Natural killer cell treated with Interleukin-12 subunit alpha and Interleukin-12 subunit beta and Interleukin-15 and Interleukin-18, amount 100 ng/mL, for 72 hours (primary cell): Measurements from ENCODE around the gene RAD23A. TPM values are rescaled to one million over a fixed set of nuclear protein-coding genes. Genes with fewer than 3 reads are reported as not detected.
A peak's percentile ranks its signal among the peaks of the same experiment; 100 is the strongest.
"Not testable (repeated sequence)": the region's sequence is repeated elsewhere in the genome, so short reads cannot be mapped to it uniquely, and the experiment has no call there.

ENCODE experiments used
- ATAC-seq, 2 donors: fragments of 150-1000 bp; cut with Tn5 transposase in 1 of 2; sonication (Bioruptor Pico), chemical (Tn5 transposase) in 1 of 2; 2 replicates each; pipeline ENCODE4 v1.10.0; 2021
- DNase-seq: peaks from one replicate; pipeline ENCODE4 v3.0.0; 2022; ENCODE audit warnings: low spot score
- H3K27ac Mint-ChIP-seq, 2 donors: 1 replicate in 1 of 2; 2 replicates in 1 of 2; pipeline ENCODE4 v1.8.0; 2022; ENCODE audit warnings: mixed read lengths in 2 of 2, mild to moderate bottlenecking in 1 of 2, moderate library complexity in 1 of 2
- H3K27me3 Mint-ChIP-seq, 2 donors: 1 replicate in 1 of 2; 2 replicates in 1 of 2; pipeline ENCODE4 v1.8.0; 2022; ENCODE audit warnings: mixed read lengths in 2 of 2
- H3K36me3 Mint-ChIP-seq: one replicate; pipeline ENCODE4 v1.8.0; 2022; ENCODE audit warnings: mixed read lengths
- H3K4me1 Mint-ChIP-seq, 2 donors: 1 replicate in 1 of 2; 2 replicates in 1 of 2; pipeline ENCODE4 v1.8.0; 2022; ENCODE audit warnings: low read depth in 2 of 2, mixed read lengths in 2 of 2, mild to moderate bottlenecking in 1 of 2
- H3K4me3 Mint-ChIP-seq: one replicate; pipeline ENCODE4 v1.8.0; 2022; ENCODE audit warnings: mixed read lengths
- H3K9me3 Mint-ChIP-seq: 2 replicates; pipeline ENCODE4 v1.8.0; 2022; ENCODE audit warnings: mixed read lengths
- total RNA-seq, 2 donors: library from RNA; stranded (reverse); gene quantifications; one replicate each; pipeline ENCODE4 v1.2.3, GENCODE V29; 2022

The RAD23A gene
- total RNA-seq, 2 donors from 2014 or later, result 112 to 148 TPM

GRCh38 chr19:12975221-12975741 lies 29.6 kb downstream of the RAD23A start:
- DNase-seq, result no peak
- peaks cover 7 to 9% of the 10 kb centered on the region in 2 donors for H3K27me3 Mint-ChIP-seq
- H3K36me3 Mint-ChIP-seq, result no peaks in the 10 kb centered on the region
- H3K9me3 Mint-ChIP-seq, result no peaks in the 10 kb centered on the region
- ATAC-seq, result no peak
- peaks cover 5% of the 10 kb centered on the region in 2 donors for H3K4me1 Mint-ChIP-seq
- H3K4me3 Mint-ChIP-seq, result no peak overlapping the region
- H3K27ac Mint-ChIP-seq, result no peak overlapping the region

- H3K27me3 Mint-ChIP-seq, H3K4me1 Mint-ChIP-seq, H3K4me3 Mint-ChIP-seq, H3K36me3 Mint-ChIP-seq, H3K9me3 Mint-ChIP-seq, DNase-seq, ATAC-seq, H3K27ac Mint-ChIP-seq: not testable (repeated sequence)
Measured at GRCh38 chr19:12976109-12976508, 30.4 kb downstream of the RAD23A start.

DNA sequence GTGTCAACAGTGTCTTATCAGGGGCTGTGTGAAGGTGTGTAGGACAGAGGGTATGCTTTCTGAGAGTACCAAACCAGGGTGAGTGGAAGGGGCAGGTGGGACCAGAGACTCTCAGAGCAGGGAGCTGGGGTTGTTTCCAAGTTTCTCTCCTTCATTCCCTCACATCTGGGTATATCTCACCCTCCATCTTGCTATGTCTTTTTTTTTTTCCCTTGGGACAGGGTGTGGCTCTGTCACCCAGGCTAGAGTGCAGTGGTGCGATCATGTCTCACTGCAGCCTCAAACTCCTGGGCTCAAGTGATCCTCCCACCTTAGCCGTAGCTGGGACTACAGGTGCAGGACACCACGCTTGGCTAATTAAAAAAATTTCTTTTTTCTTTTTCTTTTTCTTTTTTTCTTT lies 34.3 kb downstream of the RAD23A start:
- no peaks in the 10 kb centered on the region for H3K36me3 Mint-ChIP-seq
- H3K27me3 Mint-ChIP-seq, result peaks cover 7 to 10% of the 10 kb centered on the region in 2 donors
- ATAC-seq (no peak), DNase-seq (no peak)
- H3K27ac Mint-ChIP-seq, result no peak overlapping the region
- H3K9me3 Mint-ChIP-seq, result no peaks in the 10 kb centered on the region
- no peak overlapping the region for H3K4me3 Mint-ChIP-seq
- peaks cover 0 to 7% of the 10 kb centered on the region in 2 donors for H3K4me1 Mint-ChIP-seq

DNA sequence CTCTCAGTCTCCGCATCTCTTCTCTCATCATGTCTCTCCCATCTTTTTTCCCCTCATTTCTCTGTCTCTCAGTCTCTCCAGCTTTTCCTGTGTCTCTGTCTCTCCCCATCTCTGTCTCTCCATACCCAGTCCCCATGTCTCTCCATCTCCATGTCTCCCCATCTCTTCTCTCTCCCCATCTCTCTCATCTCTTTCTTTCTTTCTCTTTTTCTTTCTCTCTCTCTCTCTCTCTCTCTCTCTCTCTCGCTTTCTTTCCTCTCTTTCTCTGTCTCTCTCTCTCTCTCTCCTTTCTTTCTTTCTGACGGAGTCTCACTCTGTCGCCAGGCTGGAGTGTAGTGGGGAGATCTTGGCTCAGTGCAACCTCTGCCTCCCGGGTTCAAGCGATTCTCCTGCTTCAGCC lies 37.0 kb downstream of the RAD23A start:
- H3K9me3 Mint-ChIP-seq, result no peaks in the 10 kb centered on the region
- peaks cover 6 to 18% of the 10 kb centered on the region in 2 donors for H3K4me1 Mint-ChIP-seq
- H3K27ac Mint-ChIP-seq, result no peak overlapping the region

GRCh38 chr19:12983091-12983490 lies 37.4 kb downstream of the RAD23A start:
- Mint-ChIP-seq H3K9me3 (no peaks in the 10 kb centered on the region), H3K27ac (no peak overlapping the region), H3K4me1 (peaks cover 6 to 13% of the 10 kb centered on the region in 2 donors), H3K36me3 (no peaks in the 10 kb centered on the region), H3K4me3 (no peak overlapping the region), H3K27me3 (peaks cover 8 to 12% of the 10 kb centered on the region in 2 donors)
- ATAC-seq, result no peak
- DNase-seq, result no peak

More for the DNA sequence above, 37.0 kb downstream of the RAD23A start:
- peaks cover 12 to 15% of the 10 kb centered on the region in 2 donors for H3K27me3 Mint-ChIP-seq
- no peak overlapping the region for H3K4me3 Mint-ChIP-seq
- H3K36me3 Mint-ChIP-seq, result no peaks in the 10 kb centered on the region
- DNase-seq (no peak), ATAC-seq (no peak)

GRCh38 chr19:12983542-12984142 lies 38.0 kb downstream of the RAD23A start:
- Mint-ChIP-seq H3K9me3 (no peaks in the 10 kb centered on the region), H3K4me1 (peaks cover 6 to 13% of the 10 kb centered on the region in 2 donors), H3K4me3 (no peak overlapping the region), H3K27ac (no peak overlapping the region), H3K27me3 (peaks cover 7 to 11% of the 10 kb centered on the region in 2 donors), H3K36me3 (no peaks in the 10 kb centered on the region)
- peak; percentile 81 to 87 for ATAC-seq
- peak; percentile 81 for DNase-seq

GRCh38 chr19:12984143-12984627 lies 38.5 kb downstream of the RAD23A start:
- no peaks in the 10 kb centered on the region for H3K36me3 Mint-ChIP-seq
- H3K4me1 Mint-ChIP-seq, result peaks cover 6 to 13% of the 10 kb centered on the region in 2 donors
- H3K9me3 Mint-ChIP-seq, result no peaks in the 10 kb centered on the region
- DNase-seq (no peak), ATAC-seq (no peak)
- H3K4me3 Mint-ChIP-seq, result no peak overlapping the region
- peaks cover 7 to 11% of the 10 kb centered on the region in 2 donors for H3K27me3 Mint-ChIP-seq
- no peak overlapping the region for H3K27ac Mint-ChIP-seq

- no peaks in the 10 kb centered on the region for H3K9me3 Mint-ChIP-seq
- DNase-seq, result no peak
- H3K36me3 Mint-ChIP-seq, result no peaks in the 10 kb centered on the region
- no peak for ATAC-seq
- peak overlapping the region in 1 of 2 donors; percentile 45 for H3K27ac Mint-ChIP-seq
- H3K4me3 Mint-ChIP-seq, result peak overlapping the region; percentile 1
- peaks cover 7 to 11% of the 10 kb centered on the region in 2 donors for H3K27me3 Mint-ChIP-seq
- H3K4me1 Mint-ChIP-seq, result peaks cover 6 to 13% of the 10 kb centered on the region in 2 donors
Measured at GRCh38 chr19:12984683-12985048, 39.0 kb downstream of the RAD23A start.

DNA sequence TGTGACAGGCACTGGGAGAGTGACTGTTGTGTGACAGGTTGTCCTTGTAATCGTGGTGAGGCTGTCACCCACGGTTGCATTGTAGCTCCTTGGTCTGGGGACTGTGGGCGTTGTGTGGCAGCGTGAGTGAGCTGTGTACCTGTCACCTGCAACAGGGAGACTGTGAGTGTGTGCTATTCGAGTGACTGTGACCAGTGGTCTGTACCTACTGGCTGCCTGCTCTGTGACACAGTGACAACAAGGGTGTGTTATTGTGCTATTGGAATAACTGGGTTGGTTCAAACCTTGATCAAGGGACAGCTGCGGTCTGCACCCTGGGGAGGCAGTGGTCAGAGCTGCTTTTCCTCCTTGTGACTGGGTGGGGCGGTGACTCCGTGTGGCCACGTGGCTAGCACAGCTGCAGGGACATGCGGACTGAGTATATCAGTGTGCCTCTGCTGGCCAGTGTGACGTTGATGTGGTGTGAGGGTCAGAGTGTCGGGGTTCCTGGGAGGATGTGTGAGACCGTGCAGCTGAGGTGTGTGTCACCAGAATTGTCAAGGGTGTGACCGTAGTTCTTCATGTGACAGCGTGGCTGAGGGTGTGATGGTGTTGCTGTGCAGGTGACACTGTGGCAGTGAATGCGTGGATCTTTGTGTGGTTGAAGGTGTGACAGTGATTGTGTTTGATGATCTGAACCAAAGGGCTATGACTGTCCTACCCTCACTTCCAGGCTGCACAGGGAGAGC lies 39.6 kb downstream of the RAD23A start:
- Mint-ChIP-seq H3K27me3 (peaks cover 7 to 11% of the 10 kb centered on the region in 2 donors), H3K9me3 (no peaks in the 10 kb centered on the region), H3K4me3 (peak overlapping the region; percentile 1), H3K36me3 (no peaks in the 10 kb centered on the region), H3K27ac (peak overlapping the region in 1 of 2 donors; percentile 45), H3K4me1 (peaks cover 6 to 13% of the 10 kb centered on the region in 2 donors)
- ATAC-seq (peak; percentile 80 to 81), DNase-seq (no peak)

GRCh38 chr19:12986726-12987125 lies 41.1 kb downstream of the RAD23A start:
- Mint-ChIP-seq H3K4me3 (no peak overlapping the region), H3K27me3 (peaks cover 17 to 20% of the 10 kb centered on the region in 2 donors), H3K4me1 (peaks cover 10 to 13% of the 10 kb centered on the region in 2 donors), H3K9me3 (no peaks in the 10 kb centered on the region), H3K36me3 (no peaks in the 10 kb centered on the region), H3K27ac (no peak overlapping the region)
- ATAC-seq (no peak), DNase-seq (no peak)

GRCh38 chr19:12987190-12987589 lies 41.5 kb downstream of the RAD23A start:
- no peaks in the 10 kb centered on the region for H3K36me3 Mint-ChIP-seq
- peaks cover 17 to 20% of the 10 kb centered on the region in 2 donors for H3K27me3 Mint-ChIP-seq
- no peak for ATAC-seq
- H3K27ac Mint-ChIP-seq, result no peak overlapping the region
- no peak overlapping the region for H3K4me3 Mint-ChIP-seq
- DNase-seq, result no peak
- H3K9me3 Mint-ChIP-seq, result no peaks in the 10 kb centered on the region
- H3K4me1 Mint-ChIP-seq, result peaks cover 10 to 13% of the 10 kb centered on the region in 2 donors

GRCh38 chr19:12987781-12988180 lies 42.1 kb downstream of the RAD23A start:
- ATAC-seq, result no peak
- no peak overlapping the region for H3K4me3 Mint-ChIP-seq
- H3K27me3 Mint-ChIP-seq, result peaks cover 17 to 20% of the 10 kb centered on the region in 2 donors
- peaks cover 10 to 13% of the 10 kb centered on the region in 2 donors for H3K4me1 Mint-ChIP-seq
- no peak overlapping the region for H3K27ac Mint-ChIP-seq
- no peaks in the 10 kb centered on the region for H3K9me3 Mint-ChIP-seq
- H3K36me3 Mint-ChIP-seq, result no peaks in the 10 kb centered on the region
- peak; percentile 42 for DNase-seq

DNA sequence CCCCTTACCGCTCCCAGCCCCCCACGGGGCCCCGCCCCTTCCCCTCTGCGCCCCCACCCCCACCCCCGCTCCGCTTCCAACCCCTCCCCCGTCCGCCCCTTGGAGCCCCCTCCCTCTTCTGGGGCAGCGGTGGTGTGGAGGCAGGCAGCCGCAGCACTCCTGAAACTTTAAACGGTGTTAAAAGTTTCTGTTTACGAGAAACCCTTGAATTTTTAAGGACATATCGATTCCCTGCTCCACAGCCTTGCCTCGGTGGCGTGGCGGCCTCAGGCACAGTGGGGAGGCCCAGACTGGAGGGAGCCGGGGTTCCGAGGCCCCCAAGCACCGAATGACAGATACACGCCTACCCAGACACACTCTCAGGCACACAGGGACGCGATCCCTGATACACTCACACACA lies 44.8 kb downstream of the RAD23A start:
- DNase-seq, result no peak
- H3K4me3 Mint-ChIP-seq, result no peak overlapping the region
- H3K36me3 Mint-ChIP-seq, result peaks cover 5% of the 10 kb centered on the region
- H3K4me1 Mint-ChIP-seq, result peaks cover 11 to 17% of the 10 kb centered on the region in 2 donors
- no peak overlapping the region for H3K27ac Mint-ChIP-seq
- peaks cover 24 to 32% of the 10 kb centered on the region in 2 donors for H3K27me3 Mint-ChIP-seq
- H3K9me3 Mint-ChIP-seq, result no peaks in the 10 kb centered on the region
- ATAC-seq, result no peak

GRCh38 chr19:12990853-12991252 lies 45.2 kb downstream of the RAD23A start:
- Mint-ChIP-seq H3K9me3 (no peaks in the 10 kb centered on the region), H3K4me1 (peaks cover 9 to 17% of the 10 kb centered on the region in 2 donors), H3K27me3 (peaks cover 23 to 32% of the 10 kb centered on the region in 2 donors), H3K4me3 (no peak overlapping the region), H3K27ac (no peak overlapping the region), H3K36me3 (peaks cover 5% of the 10 kb centered on the region)
- DNase-seq (peak; percentile 25), ATAC-seq (no peak)
